ENCODE data around the gene MED12L. TPM values are rescaled to one million over a fixed set of nuclear protein-coding genes. Genes with fewer than 3 reads are reported as not detected.

The MED12L gene
- total RNA-seq, 1 experiment from 2014 or later: 6.4 TPM

- no peak for DNase-seq (ENCODE audit: low read depth, low spot score)
- intact Hi-C loops (cut with micrococcal nuclease): no loop called here
- CTCF ChIA-PET: interaction anchor here (1.5 kb wide), 1 partner anchor 377 kb away, joined by 4 read pairs; no protein-coding TSS in a partner anchor
These were observed 376.9 kb downstream of the MED12L start for GRCh38 chr3:151462278-151462780.

GRCh38 chr3:151462991-151463390 is 377.5 kb downstream of the MED12L start:
- Histone ChIP-seq H4K20me1 (ENCODE audit: insufficient read depth) (no peaks in the 10 kb centered on the region), H3K27ac (ENCODE audit: low read depth, low read length) (no peak overlapping the region), H2AFZ (ENCODE audit: low read depth, low read length, poor library complexity, severe bottlenecking) (no peak overlapping the region), H3K79me2 (ENCODE audit: insufficient read depth, low read length) (no peaks in the 10 kb centered on the region), H3K4me2 (ENCODE audit: low read length) (no peak overlapping the region), H3K27me3 (ENCODE audit: insufficient read depth, low read length) (no peaks in the 10 kb centered on the region), H3K9ac (ENCODE audit: low read length) (no peak overlapping the region), H3K9me3 (ENCODE audit: control insufficient read depth in 1 of 2, insufficient read depth in 1 of 2, low read depth in 1 of 2, low read length in 2 of 2) (no peaks in the 10 kb centered on the region), H3K4me1 (ENCODE audit: control insufficient read depth in 1 of 2, insufficient read depth in 2 of 2, low read length in 2 of 2) (no peaks in the 10 kb centered on the region), H3K9me2 (ENCODE audit: insufficient read depth) (no peaks in the 10 kb centered on the region), H3K4me3 (replicated peaks in 1 of 2; ENCODE audit: low read depth in 1 of 2, low read length in 2 of 2) (no peak overlapping the region), H3K36me3 (ENCODE audit: control insufficient read depth in 1 of 2, insufficient read depth in 2 of 2, low read length in 2 of 2) (no peaks in the 10 kb centered on the region)
- BruUV-seq (replicated peaks): no TSS peak
- ChIA-PET CTCF (interaction anchor here (1.5 kb wide), 1 partner anchor 376 kb away, joined by 4 read pairs; no protein-coding TSS in a partner anchor), POLR2A (no interaction called here), RAD21 (ENCODE audit: low non-redundant PET in 1 of 2, low total read pairs in 2 of 2, uncharacterized antibody in 2 of 2, unreplicated experiment in 2 of 2) (no interaction called here)
- intact Hi-C loops (cut with micrococcal nuclease): no loop called here
- ATAC-seq: no peak
- no peak for DNase-seq (ENCODE audit: low read depth, low spot score)
- no peak for TF ChIP-seq ATF3 (IDR thresholded peaks at IDR 0.05)
- no peak for TF ChIP-seq POLR2A (IDR thresholded peaks at IDR 0.05; ENCODE audit: borderline replicate concordance, extremely low read depth, insufficient read depth, insufficient read length)
- TF ChIP-seq, protein P1, sequence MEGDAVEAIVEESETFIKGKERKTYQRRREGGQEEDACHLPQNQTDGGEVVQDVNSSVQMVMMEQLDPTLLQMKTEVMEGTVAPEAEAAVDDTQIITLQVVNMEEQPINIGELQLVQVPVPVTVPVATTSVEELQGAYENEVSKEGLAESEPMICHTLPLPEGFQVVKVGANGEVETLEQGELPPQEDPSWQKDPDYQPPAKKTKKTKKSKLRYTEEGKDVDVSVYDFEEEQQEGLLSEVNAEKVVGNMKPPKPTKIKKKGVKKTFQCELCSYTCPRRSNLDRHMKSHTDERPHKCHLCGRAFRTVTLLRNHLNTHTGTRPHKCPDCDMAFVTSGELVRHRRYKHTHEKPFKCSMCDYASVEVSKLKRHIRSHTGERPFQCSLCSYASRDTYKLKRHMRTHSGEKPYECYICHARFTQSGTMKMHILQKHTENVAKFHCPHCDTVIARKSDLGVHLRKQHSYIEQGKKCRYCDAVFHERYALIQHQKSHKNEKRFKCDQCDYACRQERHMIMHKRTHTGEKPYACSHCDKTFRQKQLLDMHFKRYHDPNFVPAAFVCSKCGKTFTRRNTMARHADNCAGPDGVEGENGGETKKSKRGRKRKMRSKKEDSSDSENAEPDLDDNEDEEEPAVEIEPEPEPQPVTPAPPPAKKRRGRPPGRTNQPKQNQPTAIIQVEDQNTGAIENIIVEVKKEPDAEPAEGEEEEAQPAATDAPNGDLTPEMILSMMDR (IDR thresholded peaks at IDR 0.05 in 2 of 3, conservative IDR thresholded peaks at IDR 0.05 in 1 of 3; ENCODE audit: borderline replicate concordance in 1 of 3, insufficient read depth in 1 of 3, low read depth in 2 of 3, low read length in 2 of 3): no peak
- TF ChIP-seq POLR2AphosphoS5 (IDR thresholded peaks at IDR 0.05; ENCODE audit: low read depth, low read length): no peak
- no peak for TF ChIP-seq SRF (IDR thresholded peaks at IDR 0.05; ENCODE audit: low read depth)
- TF ChIP-seq, protein P2, sequence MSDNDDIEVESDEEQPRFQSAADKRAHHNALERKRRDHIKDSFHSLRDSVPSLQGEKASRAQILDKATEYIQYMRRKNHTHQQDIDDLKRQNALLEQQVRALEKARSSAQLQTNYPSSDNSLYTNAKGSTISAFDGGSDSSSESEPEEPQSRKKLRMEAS (IDR thresholded peaks at IDR 0.05): no peak
- TF ChIP-seq REST (IDR thresholded peaks at IDR 0.05; ENCODE audit: low read depth): no peak
- no peak for TF ChIP-seq FOSL1 (IDR thresholded peaks at IDR 0.05; ENCODE audit: low read depth)

More at GRCh38 chr3:151462278-151462780, 376.9 kb downstream of the MED12L start:
- Histone ChIP-seq H3K9me3 (ENCODE audit: control insufficient read depth in 1 of 2, insufficient read depth in 1 of 2, low read depth in 1 of 2, low read length in 2 of 2) (no peaks in the 10 kb centered on the region), H3K4me3 (replicated peaks in 1 of 2; ENCODE audit: low read depth in 1 of 2, low read length in 2 of 2) (no peak overlapping the region), H3K9me2 (ENCODE audit: insufficient read depth) (no peaks in the 10 kb centered on the region), H2AFZ (ENCODE audit: low read depth, low read length, poor library complexity, severe bottlenecking) (no peak overlapping the region), H4K20me1 (ENCODE audit: insufficient read depth) (no peaks in the 10 kb centered on the region), H3K27me3 (ENCODE audit: insufficient read depth, low read length) (no peaks in the 10 kb centered on the region), H3K4me1 (ENCODE audit: control insufficient read depth in 1 of 2, insufficient read depth in 2 of 2, low read length in 2 of 2) (no peaks in the 10 kb centered on the region), H3K4me2 (ENCODE audit: low read length) (no peak overlapping the region), H3K27ac (ENCODE audit: low read depth, low read length) (no peak overlapping the region), H3K36me3 (ENCODE audit: control insufficient read depth in 1 of 2, insufficient read depth in 2 of 2, low read length in 2 of 2) (no peaks in the 10 kb centered on the region), H3K79me2 (ENCODE audit: insufficient read depth, low read length) (no peaks in the 10 kb centered on the region), H3K9ac (ENCODE audit: low read length) (no peak overlapping the region)
- POLR2A ChIA-PET: no interaction called here
- RAD21 ChIA-PET (ENCODE audit: low non-redundant PET in 1 of 2, low total read pairs in 2 of 2, uncharacterized antibody in 2 of 2, unreplicated experiment in 2 of 2): no interaction called here
- no peak for ATAC-seq
- BruUV-seq (replicated peaks): no TSS peak
- TF ChIP-seq CEBPB (IDR thresholded peaks at IDR 0.05; ENCODE audit: low read depth) (no peak), SIN3A (IDR thresholded peaks at IDR 0.05; ENCODE audit: low read depth) (no peak), EZH2 (IDR thresholded peaks at IDR 0.05) (no peak), JUND (IDR thresholded peaks at IDR 0.05) (no peak), ZNF274 (IDR thresholded peaks at IDR 0.05; ENCODE audit: low read depth, low read length) (no peak), ELF1 (IDR thresholded peaks at IDR 0.05; ENCODE audit: borderline replicate concordance, low read depth) (no peak)
- TF ChIP-seq, protein P3, sequence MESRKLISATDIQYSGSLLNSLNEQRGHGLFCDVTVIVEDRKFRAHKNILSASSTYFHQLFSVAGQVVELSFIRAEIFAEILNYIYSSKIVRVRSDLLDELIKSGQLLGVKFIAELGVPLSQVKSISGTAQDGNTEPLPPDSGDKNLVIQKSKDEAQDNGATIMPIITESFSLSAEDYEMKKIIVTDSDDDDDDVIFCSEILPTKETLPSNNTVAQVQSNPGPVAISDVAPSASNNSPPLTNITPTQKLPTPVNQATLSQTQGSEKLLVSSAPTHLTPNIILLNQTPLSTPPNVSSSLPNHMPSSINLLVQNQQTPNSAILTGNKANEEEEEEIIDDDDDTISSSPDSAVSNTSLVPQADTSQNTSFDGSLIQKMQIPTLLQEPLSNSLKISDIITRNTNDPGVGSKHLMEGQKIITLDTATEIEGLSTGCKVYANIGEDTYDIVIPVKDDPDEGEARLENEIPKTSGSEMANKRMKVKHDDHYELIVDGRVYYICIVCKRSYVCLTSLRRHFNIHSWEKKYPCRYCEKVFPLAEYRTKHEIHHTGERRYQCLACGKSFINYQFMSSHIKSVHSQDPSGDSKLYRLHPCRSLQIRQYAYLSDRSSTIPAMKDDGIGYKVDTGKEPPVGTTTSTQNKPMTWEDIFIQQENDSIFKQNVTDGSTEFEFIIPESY (IDR thresholded peaks at IDR 0.05; ENCODE audit: extremely low read depth, insufficient replicate concordance, low read length): no peak
